ENCODE measurements around the gene CCDC9. TPM values are rescaled to one million over a fixed set of nuclear protein-coding genes. Genes with fewer than 3 reads are reported as not detected.
A peak's percentile ranks its signal among the peaks of the same experiment; 100 is the strongest.

CCDC9 gene
- total and polyA plus RNA-seq, 2 of the 13 experiments (the other 11 are each of a cell fraction or from before 2014, with no cell fraction given), result 2.9 to 6.3 TPM

GRCh38 chr19:47243776-47244547 lies 12.4 kb upstream of the CCDC9 start (continued):
- no peak for TF ChIP-seq TBP (CRISPR knock-in tag; IDR thresholded peaks at IDR 0.05)
- peak; percentile 94 for TF ChIP-seq ZNF619 (CRISPR knock-in tag; IDR thresholded peaks at IDR 0.05)
- TF ChIP-seq ATF4 (CRISPR knock-in tag; IDR thresholded peaks at IDR 0.05), result peak; percentile 97 to 100
- no peak for TF ChIP-seq AKNA (CRISPR knock-in tag; IDR thresholded peaks at IDR 0.05; ENCODE audit: borderline replicate concordance)
- TF ChIP-seq IKZF4 (CRISPR knock-in tag; IDR thresholded peaks at IDR 0.05; ENCODE audit: borderline replicate concordance, low read depth, not compliant biosample characterization), result no peak
- TF ChIP-seq NBN (conservative IDR thresholded peaks at IDR 0.05), result no peak
- peak; percentile 74; the same call in 1 of the 2 replicates for TF ChIP-seq GATAD2A (CRISPR knock-in tag; IDR thresholded peaks at IDR 0.05)
- no peak for TF ChIP-seq TCF7L2 (IDR thresholded peaks at IDR 0.05; ENCODE audit: low read depth, low read length)
- no peak for TF ChIP-seq U2AF2 (IDR thresholded peaks at IDR 0.05; ENCODE audit: low read depth, low read length)
- TF ChIP-seq ZNF446 (CRISPR knock-in tag; IDR thresholded peaks at IDR 0.05), result no peak
- TF ChIP-seq MBD4 (IDR thresholded peaks at IDR 0.05; ENCODE audit: borderline replicate concordance, low read length), result no peak
- TF ChIP-seq CEBPB (IDR thresholded peaks at IDR 0.05; ENCODE audit: borderline replicate concordance, low read depth, low read length), result peak; percentile 91
- peak; percentile 78 for TF ChIP-seq ELF1 (CRISPR knock-in tag; IDR thresholded peaks at IDR 0.05)
- no peak for TF ChIP-seq POLR2AphosphoS5 (IDR thresholded peaks at IDR 0.05; ENCODE audit: low read depth, low read length)
- TF ChIP-seq HMG20A (CRISPR knock-in tag; IDR thresholded peaks at IDR 0.05; ENCODE audit: borderline replicate concordance), result no peak
- TF ChIP-seq ZNF451 (CRISPR knock-in tag; IDR thresholded peaks at IDR 0.05), result no peak
- TF ChIP-seq, protein P1, sequence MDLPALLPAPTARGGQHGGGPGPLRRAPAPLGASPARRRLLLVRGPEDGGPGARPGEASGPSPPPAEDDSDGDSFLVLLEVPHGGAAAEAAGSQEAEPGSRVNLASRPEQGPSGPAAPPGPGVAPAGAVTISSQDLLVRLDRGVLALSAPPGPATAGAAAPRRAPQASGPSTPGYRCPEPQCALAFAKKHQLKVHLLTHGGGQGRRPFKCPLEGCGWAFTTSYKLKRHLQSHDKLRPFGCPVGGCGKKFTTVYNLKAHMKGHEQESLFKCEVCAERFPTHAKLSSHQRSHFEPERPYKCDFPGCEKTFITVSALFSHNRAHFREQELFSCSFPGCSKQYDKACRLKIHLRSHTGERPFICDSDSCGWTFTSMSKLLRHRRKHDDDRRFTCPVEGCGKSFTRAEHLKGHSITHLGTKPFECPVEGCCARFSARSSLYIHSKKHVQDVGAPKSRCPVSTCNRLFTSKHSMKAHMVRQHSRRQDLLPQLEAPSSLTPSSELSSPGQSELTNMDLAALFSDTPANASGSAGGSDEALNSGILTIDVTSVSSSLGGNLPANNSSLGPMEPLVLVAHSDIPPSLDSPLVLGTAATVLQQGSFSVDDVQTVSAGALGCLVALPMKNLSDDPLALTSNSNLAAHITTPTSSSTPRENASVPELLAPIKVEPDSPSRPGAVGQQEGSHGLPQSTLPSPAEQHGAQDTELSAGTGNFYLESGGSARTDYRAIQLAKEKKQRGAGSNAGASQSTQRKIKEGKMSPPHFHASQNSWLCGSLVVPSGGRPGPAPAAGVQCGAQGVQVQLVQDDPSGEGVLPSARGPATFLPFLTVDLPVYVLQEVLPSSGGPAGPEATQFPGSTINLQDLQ (CRISPR knock-in tag; IDR thresholded peaks at IDR 0.05), result peak; percentile 99
- TF ChIP-seq TRIM22 (IDR thresholded peaks at IDR 0.05), result no peak
- TF ChIP-seq ZNF512 (CRISPR knock-in tag; IDR thresholded peaks at IDR 0.05), result no peak
